Measurements from ENCODE around the gene MAGI1.

Gene MAGI1

GRCh38 chr3:65672871-65673815 is 365.6 kb downstream of the MAGI1 start:
- TF ChIP-seq GATA2 (IDR thresholded peaks at IDR 0.05; ENCODE audit: low read depth, low read length) (no peak), GATA3 (IDR thresholded peaks at IDR 0.05; ENCODE audit: low read depth, low read length) (no peak)

GRCh38 chr3:65672061-65672460 is 366.7 kb downstream of the MAGI1 start:
- TF ChIP-seq GATA3 (IDR thresholded peaks at IDR 0.05; ENCODE audit: low read depth, low read length) (no peak), GATA2 (IDR thresholded peaks at IDR 0.05; ENCODE audit: low read depth, low read length) (no peak)

- TF ChIP-seq GATA2 (IDR thresholded peaks at IDR 0.05; ENCODE audit: low read depth, low read length) (no peak), GATA3 (IDR thresholded peaks at IDR 0.05; ENCODE audit: low read depth, low read length) (no peak)
Observed at GRCh38 chr3:65671004-65671403, 367.7 kb downstream of the MAGI1 start.

GRCh38 chr3:65669163-65669875 is 369.4 kb downstream of the MAGI1 start:
- no peak for TF ChIP-seq GATA3 (IDR thresholded peaks at IDR 0.05; ENCODE audit: low read depth, low read length)

- TF ChIP-seq GATA2 (IDR thresholded peaks at IDR 0.05; ENCODE audit: low read depth, low read length) (no peak), GATA3 (IDR thresholded peaks at IDR 0.05; ENCODE audit: low read depth, low read length) (no peak)
Observed at GRCh38 chr3:65667963-65668362, 370.8 kb downstream of the MAGI1 start.

GRCh38 chr3:65666448-65667091 is 372.1 kb downstream of the MAGI1 start:
- TF ChIP-seq GATA3 (IDR thresholded peaks at IDR 0.05; ENCODE audit: low read depth, low read length) (no peak), GATA2 (IDR thresholded peaks at IDR 0.05; ENCODE audit: low read depth, low read length) (no peak)

GRCh38 chr3:65665915-65666314 is 372.8 kb downstream of the MAGI1 start:
- TF ChIP-seq GATA2 (IDR thresholded peaks at IDR 0.05; ENCODE audit: low read depth, low read length) (no peak), GATA3 (IDR thresholded peaks at IDR 0.05; ENCODE audit: low read depth, low read length) (no peak)

GRCh38 chr3:65664931-65665330 is 373.8 kb downstream of the MAGI1 start:
- TF ChIP-seq GATA3 (IDR thresholded peaks at IDR 0.05; ENCODE audit: low read depth, low read length) (no peak), GATA2 (IDR thresholded peaks at IDR 0.05; ENCODE audit: low read depth, low read length) (no peak)

GRCh38 chr3:65664446-65664845 is 374.3 kb downstream of the MAGI1 start:
- no peak for TF ChIP-seq GATA3 (IDR thresholded peaks at IDR 0.05; ENCODE audit: low read depth, low read length)
- TF ChIP-seq GATA2 (IDR thresholded peaks at IDR 0.05; ENCODE audit: low read depth, low read length): no peak

GRCh38 chr3:65662095-65662494 is 376.6 kb downstream of the MAGI1 start:
- no peak for TF ChIP-seq GATA2 (IDR thresholded peaks at IDR 0.05; ENCODE audit: low read depth, low read length)
- no peak for TF ChIP-seq GATA3 (IDR thresholded peaks at IDR 0.05; ENCODE audit: low read depth, low read length)

GRCh38 chr3:65660000-65660598 is 378.6 kb downstream of the MAGI1 start:
- TF ChIP-seq GATA3 (IDR thresholded peaks at IDR 0.05; ENCODE audit: low read depth, low read length) (no peak), GATA2 (IDR thresholded peaks at IDR 0.05; ENCODE audit: low read depth, low read length) (no peak)

GRCh38 chr3:65659396-65659795 is 379.3 kb downstream of the MAGI1 start:
- no peak for TF ChIP-seq GATA3 (IDR thresholded peaks at IDR 0.05; ENCODE audit: low read depth, low read length)

- no peak for TF ChIP-seq GATA2 (IDR thresholded peaks at IDR 0.05; ENCODE audit: low read depth, low read length)
- TF ChIP-seq GATA3 (IDR thresholded peaks at IDR 0.05; ENCODE audit: low read depth, low read length): no peak
Observed at GRCh38 chr3:65658401-65658800, 380.3 kb downstream of the MAGI1 start.

- no peak for TF ChIP-seq GATA3 (IDR thresholded peaks at IDR 0.05; ENCODE audit: low read depth, low read length)
- TF ChIP-seq GATA2 (IDR thresholded peaks at IDR 0.05; ENCODE audit: low read depth, low read length): no peak
Observed at GRCh38 chr3:65655061-65655460, 383.7 kb downstream of the MAGI1 start.

Data from SH-SY5Y (cell line).